CD4-positive, alpha-beta T cell treated with Interleukin-4 for 1 hour (primary cell): ENCODE data around the gene EFEMP2.
A peak's percentile ranks its signal among the peaks of the same experiment; 100 is the strongest.

Experiments used
- DNase-seq, 2 donors: peaks; one replicate each; pipeline ENCODE4 v3.0.0-alpha.2; 2020 to 2022

The EFEMP2 gene

DNA sequence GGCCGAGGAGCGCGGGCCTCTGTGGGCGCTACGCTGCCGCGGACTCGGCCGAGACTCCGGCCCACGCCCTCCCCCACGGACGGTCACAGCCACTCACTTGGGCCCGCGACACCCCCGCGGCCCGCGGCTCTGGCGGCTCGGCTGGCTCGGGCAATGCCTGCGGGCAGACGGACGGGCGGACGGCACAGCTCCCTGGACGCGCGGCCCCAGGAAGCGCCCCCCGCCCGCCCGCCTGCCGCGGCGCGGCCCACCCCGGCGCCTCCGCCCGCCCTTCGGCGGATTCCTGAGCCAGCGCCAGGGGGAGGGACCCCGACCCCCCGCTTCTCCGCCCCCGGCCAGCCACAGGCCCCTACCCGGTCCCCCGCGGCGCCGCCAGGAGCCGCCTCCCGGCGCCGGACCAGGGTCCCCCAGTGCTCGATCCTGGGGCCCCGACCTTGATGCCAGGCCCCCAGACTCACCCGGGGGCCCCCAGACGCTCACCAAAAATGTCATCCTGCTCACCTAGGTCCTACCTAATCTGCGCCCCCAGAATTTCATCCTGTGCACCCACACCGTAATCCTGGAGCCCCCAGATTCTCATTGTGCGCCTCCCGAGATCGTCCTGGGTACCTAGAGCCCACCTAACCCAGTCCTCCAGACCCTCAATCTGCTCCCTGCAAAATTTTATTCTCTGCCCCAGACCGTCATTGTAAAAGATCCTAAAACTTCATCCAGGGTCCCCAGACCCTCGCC, at the start of gene EFEMP2:
EFEMP2 (minus strand) TSS at position 215 of the 732 bp plus-strand sequence. CDS start 446 bp downstream, outside the sequence.
- no peak for DNase-seq

DNA sequence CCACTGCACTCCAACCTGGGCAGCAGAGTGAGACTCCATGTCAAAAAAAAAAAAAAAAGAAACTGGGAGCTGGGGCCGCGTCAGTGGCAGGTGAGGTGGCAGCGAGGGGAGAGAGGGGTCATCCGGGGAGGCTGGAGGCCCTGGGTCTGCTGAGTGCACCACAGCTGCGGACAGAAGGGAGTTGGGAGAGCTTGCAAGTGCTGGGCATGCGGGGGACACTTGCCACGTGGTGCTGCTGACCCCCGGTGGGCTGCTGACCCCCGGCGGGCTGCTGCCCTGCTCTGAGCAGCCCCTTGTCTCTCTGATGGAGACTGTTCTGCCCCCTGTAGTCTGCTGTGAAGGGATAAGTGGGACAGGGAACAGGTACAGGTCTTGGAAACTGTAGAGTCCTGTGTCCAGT, 49.3 kb upstream of the EFEMP2 start:
- no peak for DNase-seq

DNA sequence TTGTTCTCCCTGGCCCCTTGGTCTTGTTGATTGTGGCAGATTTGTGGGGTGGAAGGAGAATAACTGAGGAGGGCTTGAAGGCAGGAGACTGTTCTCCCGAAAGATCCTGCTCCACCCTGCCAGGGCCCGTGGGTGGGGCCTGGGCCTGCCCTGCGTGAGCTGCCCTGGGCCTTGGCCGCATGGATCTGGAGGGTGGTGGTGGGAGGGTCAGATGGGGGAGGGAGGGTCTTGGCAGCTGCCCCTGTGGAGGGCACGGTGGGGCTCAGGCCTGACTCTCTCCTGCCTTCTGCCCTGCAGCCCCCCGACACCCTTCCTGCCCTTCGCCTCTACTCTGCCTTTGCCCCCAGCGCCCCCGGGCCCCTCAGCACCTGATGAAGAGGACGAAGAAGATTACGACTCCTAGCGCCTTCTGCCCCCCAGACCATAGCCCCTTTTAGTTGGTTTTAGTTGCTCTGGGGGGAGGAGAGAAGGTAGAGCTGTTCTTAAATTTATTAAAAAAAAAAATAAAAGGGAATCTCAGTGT, 48.5 kb upstream of the EFEMP2 start:
- no peak for DNase-seq

DNA sequence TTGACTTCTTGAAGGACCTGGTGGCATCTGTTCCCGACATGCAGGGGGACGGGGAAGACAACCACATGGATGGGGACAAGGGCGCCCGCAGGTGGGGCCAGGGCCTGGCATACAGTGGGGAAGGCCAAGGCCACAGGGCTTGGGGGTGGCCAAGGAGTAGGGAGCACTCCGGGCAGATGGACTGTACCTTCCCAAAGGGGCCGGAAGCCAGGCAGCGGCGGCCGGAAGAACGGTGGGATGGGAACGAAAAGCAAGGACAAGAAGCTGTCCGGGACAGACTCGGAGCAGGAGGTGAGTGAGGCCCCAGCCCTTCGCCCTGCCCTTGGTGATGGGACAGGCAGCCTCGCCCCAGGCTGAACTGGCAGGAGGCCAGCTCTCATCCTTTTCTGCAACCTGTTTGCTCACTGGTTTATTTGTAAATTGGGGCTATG, 47.8 kb upstream of the EFEMP2 start:
- DNase-seq, result no peak

DNA sequence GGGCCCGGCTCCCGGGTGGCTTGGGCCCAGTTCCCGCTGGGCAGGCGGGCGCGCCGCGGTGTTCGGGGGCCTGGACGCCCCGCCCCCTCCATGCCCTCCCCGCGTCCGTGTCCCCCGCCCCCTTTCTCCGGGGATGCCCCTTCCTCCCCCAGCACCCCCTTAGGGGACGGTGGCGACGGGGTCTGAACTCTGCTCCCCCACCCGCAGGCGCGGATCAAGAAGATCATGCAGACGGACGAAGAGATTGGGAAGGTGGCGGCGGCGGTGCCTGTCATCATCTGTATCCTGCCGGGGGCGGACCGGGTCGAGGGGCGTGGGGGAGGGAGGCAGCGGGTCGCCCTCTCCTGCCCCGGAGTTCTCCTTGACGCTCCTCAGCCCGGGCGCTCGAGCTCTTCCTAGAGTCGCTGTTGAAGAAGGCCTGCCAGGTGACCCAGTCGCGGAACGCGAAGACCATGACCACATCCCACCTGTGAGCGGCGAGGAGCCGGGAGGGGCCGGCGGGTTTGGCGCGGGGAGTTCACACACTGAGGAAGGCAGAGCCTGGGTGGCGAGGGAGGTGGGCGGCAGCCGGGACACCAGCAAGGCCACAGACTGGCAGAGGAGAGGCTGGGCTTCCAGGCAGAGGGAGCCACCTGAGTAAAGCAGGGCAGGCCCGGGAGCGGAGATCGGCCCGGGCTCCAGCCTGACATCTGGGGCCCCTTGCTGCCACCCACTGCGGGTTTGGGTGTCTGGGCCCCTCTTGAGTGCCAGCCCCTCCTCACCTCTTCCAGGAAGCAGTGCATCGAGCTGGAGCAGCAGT, 47.2 kb upstream of the EFEMP2 start:
- DNase-seq, result peak; percentile 49 to 73

DNA sequence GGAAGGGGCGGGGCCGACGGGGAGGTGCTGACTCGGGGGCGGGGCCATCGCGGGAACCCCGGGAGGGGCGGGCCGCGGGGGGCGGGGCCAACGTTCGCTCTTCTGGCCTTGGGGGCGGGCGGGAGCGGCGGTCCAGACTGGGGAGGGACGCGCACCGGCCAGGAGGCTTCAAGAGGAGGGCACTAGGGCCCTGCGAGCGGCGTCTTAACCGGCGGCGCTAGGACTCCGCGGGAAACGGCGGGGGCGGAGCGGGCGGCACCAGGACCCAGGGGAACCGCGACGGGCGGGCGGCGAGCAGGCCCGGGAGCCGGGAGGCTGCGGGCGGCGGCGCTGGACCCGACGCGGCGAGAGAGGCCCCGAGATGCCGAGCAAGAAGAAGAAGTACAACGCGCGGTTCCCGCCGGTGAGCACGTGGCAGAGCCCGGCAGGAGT, 46.6 kb upstream of the EFEMP2 start, which contains the start of gene DRAP1:
DRAP1 (plus strand) TSS at position 286 of the 432 bp plus-strand sequence; CDS start at position 362, 76 bp downstream.
- peak; percentile 99 for DNase-seq

DNA sequence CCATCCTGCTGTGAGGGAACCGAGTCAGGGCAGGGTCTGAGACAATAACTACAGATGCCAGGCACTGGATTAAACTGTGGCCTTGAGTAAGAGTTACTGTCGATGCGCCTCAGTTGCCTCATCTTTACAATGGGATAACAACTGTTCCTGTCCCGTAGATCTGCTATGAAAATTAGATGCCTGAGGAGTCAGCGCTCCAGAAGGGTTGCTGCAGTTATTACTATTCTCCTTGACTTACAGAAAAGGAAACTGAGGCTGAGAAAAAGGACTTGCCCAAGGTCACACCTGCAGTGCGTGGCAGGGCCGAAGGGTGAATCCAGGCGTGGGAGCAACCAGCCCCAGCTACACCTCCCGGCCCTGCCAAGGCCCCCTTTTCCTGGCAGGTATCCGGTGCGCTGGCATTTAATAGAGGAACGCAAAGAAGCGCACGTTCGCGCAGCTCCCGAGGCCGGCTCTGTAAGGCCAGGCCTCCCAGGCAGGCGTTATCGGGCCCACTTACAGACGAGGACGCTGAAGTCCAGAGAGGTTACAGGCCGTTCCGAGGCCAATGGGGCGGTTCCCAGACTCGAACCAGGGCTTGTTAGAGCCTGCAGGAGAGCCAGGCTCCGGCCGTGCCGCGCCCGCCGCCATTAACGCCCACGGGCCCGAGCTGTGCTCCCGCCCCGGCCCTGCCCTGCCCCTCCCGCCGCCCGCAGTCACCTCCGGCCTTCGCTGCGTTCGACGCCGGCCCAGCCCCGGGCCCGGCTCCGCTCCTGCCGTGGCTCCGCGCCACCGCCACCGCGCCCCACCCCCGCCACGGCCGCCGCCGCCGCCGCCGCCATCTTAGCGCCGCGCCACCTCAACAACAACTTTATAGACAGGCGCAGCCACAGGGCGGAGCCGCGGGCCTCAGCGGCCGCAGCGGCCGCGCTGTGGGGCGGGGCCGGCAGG, 45.9 kb upstream of the EFEMP2 start, which contains the start of gene C11orf68:
C11orf68 (minus strand) TSS at position 852 of the 930 bp plus-strand sequence; CDS start at position 821, 31 bp downstream.
- no peak for DNase-seq

DNA sequence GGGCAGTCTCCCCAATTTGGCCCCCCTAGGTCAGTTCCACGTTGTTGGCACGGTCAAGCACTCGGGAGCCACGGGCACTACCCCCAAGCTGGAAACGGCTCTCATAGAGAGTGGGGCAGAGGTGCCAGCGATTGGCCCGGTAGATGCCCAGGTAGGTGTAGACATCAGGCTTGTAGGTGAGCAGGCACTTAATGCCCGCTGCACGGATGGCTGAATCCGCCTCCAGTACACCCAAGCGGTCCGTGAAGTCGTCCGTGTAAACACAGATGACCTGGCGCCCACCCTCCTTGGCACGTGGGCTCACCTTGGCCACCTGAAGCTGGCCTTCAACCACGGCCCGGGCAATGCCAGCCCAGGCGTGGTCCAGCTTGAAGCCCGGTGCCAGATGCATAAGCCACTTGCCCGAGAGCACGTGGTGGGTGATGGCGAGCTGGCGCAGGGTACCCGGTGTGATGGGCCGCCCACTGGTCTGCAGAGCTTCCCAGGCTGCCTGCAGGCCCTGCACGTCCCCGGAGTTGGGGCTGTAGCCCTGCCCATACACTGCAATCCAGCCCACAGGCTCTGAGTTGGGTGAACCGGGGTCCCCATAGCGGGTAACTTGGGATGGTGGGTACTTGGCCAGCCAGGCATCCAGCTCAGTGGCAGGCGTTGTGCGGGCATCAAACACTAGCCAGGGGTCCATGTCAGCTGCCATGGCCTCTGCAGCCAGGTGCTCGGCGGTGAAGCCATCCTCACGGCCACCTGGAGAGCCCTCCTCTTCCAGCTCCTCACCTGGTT, 45.0 kb upstream of the EFEMP2 start:
- DNase-seq, result no peak

DNA sequence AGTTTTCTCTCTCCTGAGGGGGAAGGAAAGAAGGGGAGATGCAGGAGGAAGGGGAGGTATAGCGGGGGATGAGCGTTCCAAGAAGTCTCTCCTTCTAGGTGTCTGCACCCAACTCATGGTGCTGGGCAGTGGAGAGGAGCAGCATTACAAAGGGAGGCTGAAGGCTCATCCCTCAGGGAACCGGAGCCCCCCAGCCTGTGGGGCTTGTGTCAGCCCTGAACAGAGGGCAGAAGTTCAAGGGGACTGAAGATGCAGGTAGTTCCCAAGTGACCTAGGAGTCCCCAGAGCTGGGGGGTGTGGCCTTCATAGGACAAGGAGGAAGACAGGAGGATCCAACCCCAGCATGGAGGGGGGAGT, 44.5 kb upstream of the EFEMP2 start:
- no peak for DNase-seq

DNA sequence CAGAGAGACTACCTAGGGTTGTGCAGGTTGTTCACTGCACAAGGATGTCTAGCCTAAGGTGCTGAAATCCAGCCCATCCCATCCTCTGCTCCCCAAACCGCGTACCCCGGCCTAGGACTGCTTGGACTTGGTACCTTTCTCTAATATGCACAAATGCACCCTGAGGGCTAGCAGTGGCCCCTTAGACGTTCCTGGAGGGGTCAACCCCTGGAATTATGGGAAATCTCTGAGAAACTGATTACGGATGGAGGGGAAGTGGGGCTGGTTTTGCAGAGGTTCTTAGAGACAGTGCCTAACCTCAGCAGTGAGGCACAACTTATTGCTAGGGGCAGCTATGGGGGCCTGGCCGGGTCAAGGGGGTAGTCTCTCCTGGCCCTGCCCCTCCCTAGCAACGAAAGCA, 43.8 kb upstream of the EFEMP2 start:
- no peak for DNase-seq

DNA sequence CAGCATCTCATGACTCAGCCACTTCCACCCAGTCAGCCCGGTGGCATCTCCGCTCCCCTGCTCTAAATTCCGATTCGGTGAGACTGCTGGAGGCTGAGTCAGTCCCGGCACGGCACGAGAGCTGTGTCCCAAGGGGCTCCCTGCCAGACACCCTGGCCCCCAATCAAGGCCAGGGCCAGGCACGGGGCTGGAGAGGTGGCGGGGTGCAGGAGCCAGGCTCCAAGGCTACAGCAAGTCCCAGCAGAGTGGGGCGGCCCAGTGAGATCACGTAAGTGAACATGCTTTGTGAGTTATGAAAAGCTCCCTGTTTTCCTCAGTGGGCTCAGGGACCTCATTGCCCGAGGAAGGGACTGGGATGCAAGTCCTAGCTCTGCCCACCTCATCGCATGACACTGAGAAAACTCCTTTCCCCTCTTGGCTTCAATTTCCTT, 43.2 kb upstream of the EFEMP2 start:
- peak in 1 of 2 donors; percentile 52 for DNase-seq

DNA sequence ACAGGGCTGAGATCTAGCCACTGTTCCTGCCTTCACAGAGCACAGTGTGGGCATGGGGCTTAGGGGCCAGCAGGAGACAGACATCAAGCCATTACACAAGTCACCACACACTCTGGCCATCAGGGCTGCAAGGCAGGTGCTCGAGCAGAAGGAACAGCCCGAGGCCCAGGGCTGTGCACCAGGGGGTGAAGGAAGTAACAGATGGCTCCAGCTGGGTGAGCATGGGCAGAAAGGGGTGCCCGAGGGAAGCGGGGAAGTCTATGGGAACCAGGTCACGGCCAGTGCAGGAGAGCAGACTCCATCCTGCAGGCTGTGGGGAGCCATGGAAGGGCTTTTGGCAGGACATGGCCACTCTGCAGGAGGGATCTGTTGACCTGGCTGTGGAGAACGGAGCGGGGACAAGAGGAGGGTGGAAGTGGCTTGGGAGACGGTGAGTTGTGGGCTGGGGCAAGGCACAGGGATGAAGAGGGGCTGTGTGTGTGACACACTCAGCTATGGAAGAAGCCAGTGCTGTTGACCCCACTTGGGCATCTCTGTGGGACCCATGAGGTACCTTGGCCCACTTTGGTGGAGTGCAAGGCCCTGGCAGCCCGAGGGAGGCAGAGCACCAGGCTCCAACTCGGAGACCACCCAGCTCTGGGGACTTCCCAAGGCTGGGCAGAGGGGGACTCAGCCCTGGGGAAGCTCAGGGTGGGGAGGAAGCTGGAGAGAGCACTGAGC, 42.7 kb upstream of the EFEMP2 start:
- DNase-seq, result no peak

DNA sequence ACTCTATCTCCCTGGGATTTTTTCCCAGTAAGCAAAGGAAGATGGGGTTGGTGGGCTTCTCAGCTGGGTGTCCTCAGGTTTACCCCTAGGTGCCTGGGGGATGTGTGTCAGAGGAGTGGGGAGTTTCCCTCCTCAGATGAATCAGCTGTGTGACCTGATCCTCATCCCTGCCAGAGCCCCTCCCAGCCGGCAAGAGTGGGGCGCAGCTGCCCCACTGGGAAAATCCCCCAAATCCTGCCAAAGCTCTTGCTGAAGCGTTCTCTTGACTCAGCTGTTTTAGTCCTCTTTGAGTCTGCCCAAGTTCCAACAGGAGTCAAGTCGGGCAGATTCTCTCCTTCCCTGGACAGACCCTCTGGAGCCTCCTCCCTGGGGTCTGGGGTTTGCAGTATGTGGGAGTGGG, 40.2 kb upstream of the EFEMP2 start:
- DNase-seq, result no peak

DNA sequence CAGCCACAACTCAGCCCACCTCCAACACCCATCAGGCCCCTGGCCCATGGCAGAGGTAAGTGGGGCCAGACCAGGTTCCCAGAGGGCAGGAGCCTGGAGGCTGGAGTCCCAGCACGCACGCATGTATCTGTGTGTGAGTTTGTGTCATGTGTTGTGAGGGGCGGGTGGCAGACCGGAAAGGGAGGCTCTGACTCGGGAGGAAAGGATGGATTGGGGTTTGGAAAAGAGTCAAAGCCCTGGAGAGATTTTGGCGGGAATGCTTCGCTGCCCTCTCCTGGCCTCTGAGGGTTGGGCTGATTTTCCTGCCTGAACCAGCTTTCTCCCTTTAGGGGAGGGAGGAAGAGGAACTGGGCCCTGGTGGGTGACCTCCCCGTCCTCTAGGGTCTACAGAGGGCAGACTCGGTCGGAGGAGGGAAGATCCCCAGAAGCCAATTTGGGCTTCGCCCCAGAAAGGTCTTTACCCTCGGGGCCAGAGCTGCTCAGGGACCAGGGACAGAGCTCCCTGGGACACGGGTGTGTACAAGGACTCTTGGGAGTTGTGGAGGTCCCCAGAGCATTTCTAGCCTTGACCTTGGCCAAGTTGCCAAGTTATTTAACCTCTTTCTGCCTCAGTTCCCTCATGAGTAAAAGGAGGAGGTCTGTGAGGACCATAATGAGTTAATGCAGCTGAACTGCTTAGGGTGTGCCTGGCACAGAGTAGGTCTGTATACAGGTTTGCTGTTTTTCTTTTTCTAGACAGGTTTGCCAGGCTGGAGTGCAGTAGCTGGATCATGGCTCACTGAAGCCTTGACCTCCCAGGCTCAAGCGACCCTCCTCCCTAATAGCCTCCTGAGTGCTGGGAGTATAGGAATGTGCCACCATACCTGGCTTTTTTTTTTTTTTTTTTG, 39.3 kb upstream of the EFEMP2 start:
- DNase-seq, result no peak

DNA sequence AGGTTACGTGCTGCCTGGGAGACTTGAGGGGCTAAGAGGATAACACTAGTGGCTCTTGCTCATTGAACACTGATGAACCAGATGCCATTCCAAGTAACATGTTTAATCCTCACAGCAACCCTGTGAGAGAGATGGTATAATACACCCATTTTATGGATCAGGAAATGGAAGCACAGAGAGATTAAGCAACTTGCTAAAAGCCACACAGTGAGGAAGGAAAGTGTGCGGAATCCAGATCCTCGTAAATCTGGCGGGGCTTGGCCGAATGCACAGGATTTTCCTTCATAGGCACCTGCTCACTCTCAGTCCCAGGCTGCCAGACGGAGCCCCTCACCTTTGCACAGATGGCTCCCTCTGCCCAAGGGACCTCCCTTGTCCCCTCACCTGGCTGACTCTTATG, 35.3 kb upstream of the EFEMP2 start:
- DNase-seq, result no peak

DNA sequence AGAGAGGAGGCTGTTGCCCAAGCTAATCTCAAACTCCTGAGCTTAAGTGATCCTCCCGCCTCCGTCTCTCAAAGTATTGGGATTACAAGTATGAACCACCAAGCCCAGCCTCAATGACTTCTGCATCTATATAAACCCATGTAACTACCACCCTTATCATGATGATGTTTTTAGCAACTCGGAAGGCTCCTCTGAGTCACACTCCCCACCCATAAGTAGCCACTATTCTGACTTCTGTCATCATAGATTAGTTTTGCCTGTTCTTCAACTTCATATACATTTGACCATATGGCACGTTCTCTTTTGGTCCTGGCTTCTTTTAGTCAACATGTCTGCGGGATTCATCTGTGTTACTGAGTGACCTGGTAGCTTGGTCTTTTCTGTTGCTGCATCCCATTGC, 34.0 kb upstream of the EFEMP2 start:
- no peak for DNase-seq

DNA sequence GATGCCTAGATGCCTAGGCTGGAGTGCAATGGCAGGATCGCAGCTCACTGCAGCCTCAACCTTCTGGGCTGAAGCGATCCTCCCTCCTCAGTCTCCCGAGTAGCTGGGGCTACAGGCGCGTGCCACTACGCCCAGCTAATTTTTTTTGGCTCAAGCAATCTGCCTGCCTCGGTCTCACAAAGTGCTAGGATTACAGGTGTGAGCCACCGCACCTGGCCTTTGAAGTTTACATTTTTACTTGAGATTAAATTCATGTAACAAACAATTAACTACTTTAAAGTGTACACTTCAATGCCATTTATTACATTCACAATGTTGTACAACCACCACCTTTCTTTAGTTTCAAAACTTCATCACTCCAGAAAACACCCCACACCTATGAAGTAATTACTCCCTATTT, 31.1 kb upstream of the EFEMP2 start:
- DNase-seq, result no peak

DNA sequence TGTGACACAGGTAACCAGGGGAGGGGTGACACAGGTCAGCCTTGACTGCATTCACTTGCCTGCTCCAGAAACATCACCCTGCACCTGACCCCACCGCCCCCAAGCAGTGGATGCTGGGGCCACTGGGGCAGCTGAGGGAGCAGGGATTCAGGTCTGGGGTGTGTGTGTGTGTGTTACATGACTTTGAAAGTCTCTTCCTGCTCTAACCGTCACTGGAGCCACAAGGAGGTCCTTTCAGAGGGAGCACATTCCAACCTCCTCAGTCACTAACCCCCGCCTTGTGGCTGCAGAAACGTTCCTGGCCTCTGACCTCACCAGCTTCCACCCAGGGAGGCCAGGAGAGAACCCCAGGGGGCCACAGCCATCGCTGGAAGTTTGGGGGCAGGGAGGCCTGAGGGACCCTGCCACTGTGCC, 30.5 kb upstream of the EFEMP2 start:
- DNase-seq, result no peak

DNA sequence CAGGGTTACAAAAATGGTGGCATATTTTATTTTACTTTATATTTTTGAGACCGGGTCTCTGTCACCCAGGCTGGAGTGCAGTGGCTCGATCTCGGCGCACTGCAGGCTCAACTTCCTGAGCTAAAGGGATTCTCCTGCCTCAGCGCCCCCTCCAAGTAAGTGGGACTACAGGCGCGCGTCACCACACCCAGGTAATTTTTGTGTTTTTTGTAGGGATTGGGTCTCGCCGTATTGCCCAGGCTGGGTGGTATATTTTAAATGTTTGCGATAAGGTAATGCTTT, 28.2 kb upstream of the EFEMP2 start:
- DNase-seq, result no peak
